ENCODE measurements around the gene PNMA6F.
"Not testable (repeated sequence)": the region's sequence is repeated elsewhere in the genome, so short reads cannot be mapped to it uniquely, and the experiment has no call there.

Gene PNMA6F

DNA sequence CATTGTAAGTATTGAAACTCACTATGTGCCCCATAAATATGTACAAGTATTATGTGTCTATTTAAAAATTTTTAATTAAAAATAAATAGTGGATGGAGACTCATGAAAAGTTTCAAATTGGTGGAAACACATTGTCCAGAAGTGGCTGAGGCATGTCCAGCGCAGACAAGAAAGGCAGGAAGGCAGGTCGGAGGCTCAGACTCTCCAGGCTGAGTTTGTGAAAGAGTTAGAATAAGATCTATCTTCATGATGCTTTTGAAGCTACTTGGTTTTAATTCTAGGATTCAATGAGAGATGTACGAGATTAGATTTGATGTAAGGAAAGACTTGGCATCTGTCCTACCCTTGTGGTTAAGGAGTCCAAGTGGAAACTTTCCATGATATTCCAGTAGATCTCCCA, 19.8 kb downstream of the PNMA6F start:
- DNase-seq, result no peak

DNA sequence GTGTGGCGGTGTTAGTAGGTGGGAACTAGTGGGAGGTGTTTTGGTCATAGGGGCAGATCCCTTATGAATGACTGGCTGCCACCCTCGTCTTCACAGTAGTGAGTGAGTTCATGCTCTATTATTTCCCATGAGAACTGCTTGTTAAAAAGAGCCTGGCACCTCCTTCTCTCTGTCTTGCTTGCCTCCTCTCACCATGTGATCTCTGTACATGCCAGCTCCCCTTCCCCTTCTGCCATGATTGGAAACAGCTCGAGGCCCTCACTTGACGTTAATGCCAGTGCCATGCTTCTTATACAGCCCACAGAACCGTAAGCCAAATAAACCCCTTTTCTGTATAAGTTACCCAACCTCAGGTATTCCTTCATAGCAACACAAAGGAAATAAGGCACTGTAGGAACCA, 21.7 kb downstream of the PNMA6F start:
- no peak for DNase-seq

DNA sequence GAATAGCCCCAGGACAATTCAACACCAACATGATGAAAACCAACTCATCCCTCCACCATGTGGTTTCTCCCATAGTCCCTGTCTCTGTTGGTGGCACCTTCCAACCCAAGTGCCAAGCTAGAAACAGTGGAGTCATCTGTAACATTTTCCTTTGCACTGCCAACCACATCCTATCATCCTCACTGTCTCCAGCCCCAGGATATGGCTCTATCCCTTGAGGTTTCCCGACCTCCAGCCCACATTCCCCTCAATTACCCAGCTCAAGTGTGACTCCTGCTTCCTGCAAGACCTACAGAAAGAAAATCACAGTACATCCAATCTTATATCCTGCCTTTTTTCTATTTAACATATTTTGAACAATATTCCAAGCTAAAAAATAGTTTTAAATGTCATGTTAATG, 24.2 kb downstream of the PNMA6F start:
- no peak for DNase-seq

DNA sequence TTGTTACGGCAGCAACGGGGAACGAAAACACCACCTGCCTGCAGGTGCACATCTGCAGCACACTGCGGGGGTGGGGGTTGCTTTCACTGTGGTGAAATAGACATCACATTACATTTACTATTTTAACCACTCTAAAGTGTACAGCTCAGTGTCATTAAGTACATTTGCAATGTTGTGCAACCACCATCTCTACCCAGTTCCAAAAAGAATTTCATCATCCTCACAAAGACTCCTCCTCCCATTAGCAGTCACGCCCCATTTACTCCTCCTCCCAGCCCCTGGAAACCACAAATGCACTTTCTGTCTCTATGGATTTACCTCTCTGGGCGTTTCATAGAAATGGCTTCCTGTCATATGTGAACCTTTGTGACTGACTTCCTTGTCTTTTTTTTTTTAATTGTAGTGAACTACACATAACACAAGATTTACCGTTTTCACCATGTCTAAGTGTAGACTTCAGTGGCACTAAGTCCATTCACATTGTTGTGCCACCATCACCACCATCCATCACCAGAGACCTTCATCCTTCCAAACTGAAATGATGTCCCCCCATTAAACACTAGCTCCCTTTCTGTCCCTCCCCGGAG, 28.0 kb downstream of the PNMA6F start:
- not testable (repeated sequence) for DNase-seq

DNA sequence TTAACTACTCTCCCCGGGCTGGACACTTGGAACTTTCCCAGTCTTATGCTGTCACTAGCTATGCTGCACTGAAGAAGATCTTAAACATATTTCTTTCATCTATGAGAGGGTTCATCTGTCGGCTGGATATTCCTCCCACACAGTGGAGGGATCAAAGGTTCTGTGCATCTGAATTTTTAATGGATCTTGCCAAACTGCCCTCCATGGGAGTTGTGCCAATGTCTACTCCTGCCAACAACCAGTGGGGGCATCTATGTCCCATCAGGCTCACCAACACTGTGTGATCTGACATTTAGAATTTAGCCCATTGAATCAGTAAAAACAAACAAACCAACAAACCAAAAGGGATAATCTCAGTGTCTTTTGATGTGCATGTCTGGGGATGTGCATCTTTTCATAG, 32.8 kb downstream of the PNMA6F start:
- DNase-seq, result not testable (repeated sequence)

DNA sequence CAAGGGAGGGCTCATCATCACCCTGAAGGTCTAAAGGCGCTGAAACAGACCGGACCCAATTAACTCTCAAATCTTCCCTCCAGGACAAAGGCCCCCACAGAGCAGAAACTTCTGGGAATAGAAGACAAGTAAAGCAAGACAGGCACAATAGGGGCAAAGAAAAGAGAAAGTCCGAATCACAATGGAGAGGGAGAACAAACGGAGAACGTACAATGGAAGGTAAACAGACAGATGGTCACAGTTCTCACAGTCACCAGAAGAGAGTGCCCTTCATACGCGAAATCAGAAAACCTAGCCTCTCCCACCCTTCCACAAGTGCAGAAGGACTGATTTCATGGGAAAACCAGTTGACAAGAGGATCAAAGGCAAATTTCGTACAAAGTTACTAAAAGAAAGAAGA, 35.9 kb downstream of the PNMA6F start:
- DNase-seq, result not testable (repeated sequence)

DNA sequence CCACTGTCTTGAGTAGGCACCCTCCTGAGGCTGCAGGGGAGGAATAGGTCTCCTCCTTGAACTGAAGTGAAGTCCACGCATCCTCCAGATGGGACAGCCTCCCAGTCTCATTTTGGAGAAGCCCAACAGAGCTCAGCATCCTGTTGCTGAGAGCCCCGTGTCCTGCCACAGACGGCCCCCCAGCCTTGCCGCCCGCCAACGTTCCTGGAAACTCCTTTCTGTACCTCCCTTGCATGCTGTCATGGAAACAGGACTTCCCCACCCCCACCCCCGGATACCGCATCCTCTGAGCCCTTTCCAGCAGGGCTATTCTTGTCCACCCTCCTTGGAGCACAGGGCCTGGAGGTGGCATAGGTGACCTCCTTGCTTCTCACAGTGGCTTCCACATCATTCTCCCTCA, 37.6 kb downstream of the PNMA6F start:
- not testable (repeated sequence) for DNase-seq

DNA sequence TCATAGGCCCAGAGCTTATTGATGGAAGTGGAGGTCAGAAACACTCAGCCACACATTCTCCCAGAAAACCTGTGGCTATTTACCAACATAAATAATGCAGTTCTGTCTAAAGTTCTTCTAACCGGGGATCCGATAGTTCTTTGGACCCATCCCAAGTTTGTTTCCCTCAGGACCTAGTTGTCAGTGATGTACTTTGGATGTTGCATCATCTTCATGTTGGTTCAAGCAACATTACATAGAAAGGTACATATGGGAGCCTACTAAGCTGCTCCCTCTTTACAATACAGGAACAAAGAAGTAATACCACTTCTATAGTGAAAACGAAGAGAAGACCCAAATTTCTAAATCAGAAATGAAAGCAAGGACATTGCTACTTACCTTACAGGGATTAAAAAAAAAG, 39.8 kb downstream of the PNMA6F start:
- not testable (repeated sequence) for DNase-seq

DNA sequence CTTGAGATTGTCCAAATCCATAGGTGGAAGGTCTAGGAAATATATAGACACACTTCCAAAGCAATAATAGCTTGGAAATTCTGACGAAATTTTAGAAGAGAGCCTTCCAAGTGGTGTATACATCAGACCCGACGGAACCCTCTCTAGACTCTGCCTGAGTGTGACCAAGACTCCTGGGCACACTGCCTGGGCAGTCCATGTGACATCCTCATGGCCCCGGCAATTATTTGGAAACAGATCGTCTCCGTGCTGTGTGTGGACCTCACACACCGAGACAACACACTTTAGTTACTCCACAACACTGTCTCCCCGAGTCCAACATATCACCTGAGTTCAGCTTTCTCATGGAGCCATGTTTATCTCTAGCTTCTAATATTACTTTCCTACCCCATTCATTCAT, 42.3 kb downstream of the PNMA6F start:
- not testable (repeated sequence) for DNase-seq

DNA sequence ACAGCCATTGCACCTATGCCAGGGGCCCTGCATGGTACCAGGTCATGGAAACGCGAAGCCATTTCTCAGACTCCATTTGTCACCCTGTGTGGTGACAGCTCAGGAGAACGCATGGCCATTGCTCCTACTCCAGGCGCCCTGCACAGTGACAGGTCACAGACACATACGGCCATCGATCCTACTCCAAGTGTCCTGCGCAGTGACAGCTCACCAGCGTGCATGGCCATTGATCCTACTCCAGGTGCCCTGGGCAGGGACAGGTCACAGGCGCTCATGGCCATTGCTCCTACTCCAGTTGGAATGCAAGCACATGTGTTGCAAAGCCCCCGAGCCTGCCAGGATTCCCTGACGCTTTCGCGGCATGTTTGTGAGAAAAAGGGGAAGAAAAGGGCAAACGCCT, 45.5 kb downstream of the PNMA6F start:
- DNase-seq, result not testable (repeated sequence)

DNA sequence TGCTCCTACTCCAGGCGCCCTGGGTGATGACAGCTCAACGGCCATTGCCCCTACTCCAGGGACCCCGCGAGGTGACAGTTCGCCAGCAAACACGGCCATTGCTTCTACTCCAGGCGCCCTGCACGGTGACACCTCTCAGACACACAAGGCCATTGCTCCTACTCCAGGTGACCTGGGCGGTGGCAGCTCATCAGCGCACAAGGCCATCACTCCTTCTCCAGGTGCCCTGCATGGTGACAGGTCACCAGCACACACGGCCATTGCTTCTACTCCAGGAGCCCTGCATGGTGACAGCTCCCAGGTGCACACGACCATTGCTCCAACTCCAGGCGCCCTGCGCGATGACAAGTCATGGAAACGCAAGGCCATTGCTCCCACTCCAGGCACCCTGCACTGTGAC, 46.1 kb downstream of the PNMA6F start:
- DNase-seq, result not testable (repeated sequence)

DNA sequence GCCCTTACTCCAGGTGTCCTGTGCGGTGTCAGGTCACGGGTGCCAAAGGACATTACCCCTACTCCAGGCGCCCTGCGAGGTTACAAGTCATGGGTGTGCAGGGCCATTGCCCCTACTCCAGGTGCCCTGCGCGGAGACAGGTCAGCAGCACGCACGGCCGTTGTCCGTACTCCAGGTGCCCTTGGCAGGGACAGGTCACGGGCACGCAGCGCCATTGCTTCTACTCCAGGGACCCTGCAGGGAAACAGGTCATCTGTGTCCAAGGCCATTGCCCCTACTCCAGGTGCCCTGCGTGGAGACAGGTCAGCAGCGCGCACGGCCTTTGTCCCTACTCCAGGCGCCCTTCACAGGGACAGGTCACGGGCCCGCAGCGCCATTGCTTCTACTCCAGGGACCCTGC, 49.0 kb downstream of the PNMA6F start:
- DNase-seq, result not testable (repeated sequence)

DNA sequence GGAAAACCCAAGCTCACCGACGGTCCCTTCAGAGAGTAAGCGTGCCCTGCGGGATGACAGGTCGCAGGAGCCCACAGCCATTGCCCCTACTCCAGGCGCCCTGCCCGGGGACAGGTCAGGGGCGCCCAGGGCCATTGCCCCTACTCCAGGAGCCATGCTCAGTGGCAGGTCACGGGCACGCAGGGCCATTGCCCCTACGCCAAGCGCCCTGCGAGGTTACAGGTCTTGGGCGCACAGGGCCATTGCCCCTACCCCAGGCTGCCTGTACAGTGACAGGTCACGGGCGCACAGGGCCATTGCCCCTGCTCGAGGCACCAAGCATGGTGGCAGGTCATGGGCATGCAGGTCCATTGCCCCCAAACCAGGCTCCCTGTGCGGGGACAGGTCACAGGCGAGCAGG, 49.5 kb downstream of the PNMA6F start:
- DNase-seq, result not testable (repeated sequence)
